GM18519 (cell line): ENCODE data around the gene APELA.
"Not testable (repeated sequence)": the region's sequence is repeated elsewhere in the genome, so short reads cannot be mapped to it uniquely, and the experiment has no call there.

Experiments
- ATAC-seq: cut with Tn5 transposase; IDR thresholded peaks from one replicate; pipeline ENCODE4 v1.9.1; 2021; ENCODE audit warnings: mild to moderate bottlenecking, moderate library complexity; ENCODE audit not compliant: unreplicated experiment, low FRiP score

APELA gene

GRCh38 chr4:164918956-164919355 is 42.0 kb downstream of the APELA start:
- no peak for ATAC-seq

DNA sequence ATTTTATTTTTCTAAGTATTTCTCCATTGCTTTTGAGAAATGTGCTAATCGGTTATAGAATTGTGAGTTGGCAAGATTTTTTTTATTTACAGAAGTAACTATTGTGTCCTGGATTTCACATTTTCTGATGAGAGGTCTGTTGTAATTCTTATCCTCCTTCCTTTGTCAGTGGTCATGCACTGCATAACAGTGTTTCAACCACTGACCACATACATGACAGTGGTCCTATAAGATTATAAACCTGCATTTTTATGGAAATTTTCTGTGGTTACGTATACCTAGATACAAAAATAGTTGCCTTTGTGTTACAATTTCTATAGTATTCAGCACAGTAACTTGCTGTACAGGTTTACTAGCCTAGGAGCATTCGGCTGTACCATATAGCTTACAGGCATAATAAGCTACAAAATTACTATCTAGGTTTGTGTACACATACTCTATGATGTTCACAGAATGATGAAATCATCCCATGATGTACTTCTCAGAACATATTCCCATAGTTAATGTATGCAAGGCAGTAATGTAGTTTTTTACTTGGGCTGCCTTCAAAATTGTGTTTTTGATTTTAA is 47.8 kb downstream of the APELA start:
- ATAC-seq, result no peak

DNA sequence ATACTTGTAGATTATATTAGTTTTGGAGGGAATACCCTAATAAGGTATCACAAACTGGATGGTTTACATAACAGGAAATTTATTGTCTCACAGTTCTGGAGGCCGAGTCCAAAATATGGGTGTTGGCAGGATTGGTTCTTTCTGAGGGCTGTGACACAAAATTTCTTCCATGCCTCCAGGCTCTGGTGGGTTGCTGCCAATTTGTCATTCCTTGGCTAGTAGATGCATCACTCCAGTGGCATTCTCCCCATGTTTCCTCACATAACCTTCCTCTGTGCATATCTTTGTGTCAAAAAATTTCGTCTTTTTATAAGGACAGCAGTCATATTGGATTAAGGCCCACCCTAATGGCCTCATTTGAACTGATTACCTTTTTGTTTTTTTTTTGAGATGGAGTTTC is 49.3 kb downstream of the APELA start:
- no peak for ATAC-seq

DNA sequence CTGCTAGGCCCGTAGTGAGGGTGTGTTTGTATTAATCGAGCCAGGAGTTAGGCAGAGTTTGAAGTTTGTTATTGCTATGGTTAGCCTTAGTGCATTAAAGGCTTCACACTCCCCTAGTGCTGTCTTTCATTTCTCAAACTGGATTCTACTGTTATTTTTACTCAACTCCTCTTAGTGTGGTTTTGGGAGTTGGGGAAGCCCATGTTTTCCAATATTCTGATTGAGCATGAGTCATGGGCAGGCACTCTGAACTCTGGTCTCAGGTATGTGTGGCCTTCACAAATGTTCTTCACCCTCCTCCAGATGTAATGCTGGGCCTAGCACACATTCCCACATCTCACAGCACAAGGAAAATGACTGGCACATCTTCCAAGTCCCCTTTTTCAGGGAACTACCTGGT is 50.1 kb downstream of the APELA start:
- ATAC-seq, result not testable (repeated sequence)

GRCh38 chr4:164930647-164931046 is 53.7 kb downstream of the APELA start:
- ATAC-seq, result no peak

- no peak for ATAC-seq
These were observed 54.8 kb downstream of the APELA start for GRCh38 chr4:164931551-164932324.

DNA sequence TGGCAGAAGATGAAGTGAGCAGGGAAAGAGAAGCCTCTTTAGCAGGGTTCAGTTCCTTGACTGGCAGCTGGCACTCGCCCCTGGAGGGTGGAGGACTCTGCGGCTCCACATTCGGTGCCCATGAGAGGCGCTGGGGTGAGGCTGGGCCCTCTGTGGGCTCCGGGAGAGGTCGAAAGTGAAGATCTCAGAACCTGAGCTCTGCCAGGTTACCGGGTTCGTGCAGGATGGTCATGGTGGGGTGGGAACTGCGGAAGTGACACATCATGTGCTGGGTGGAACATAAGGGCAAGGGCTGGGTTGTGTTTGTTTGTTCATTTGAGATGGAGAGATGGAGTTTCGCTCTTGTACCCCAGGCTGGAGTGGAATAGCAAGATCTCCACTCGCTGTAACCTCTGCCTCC is 56.3 kb downstream of the APELA start:
- ATAC-seq, result no peak

DNA sequence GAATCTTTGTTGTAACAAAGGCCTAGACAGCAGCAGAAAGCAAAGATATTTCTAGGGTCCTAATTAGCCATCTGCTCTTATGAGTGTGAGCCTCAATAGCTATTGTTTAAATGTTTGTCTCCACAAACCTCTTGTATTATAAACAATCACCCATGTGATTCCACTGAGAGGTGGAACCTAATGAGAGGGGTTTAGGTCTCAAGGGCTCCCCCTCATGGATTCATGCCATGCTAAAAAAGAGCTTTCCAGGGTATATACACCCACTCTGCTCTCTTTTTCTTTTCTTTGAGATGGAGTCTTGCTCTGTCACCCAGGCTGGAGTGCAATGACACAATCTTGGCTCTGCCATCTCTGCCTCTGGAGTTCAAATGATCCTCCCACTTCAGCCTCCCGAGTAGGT is 58.4 kb downstream of the APELA start:
- peak; percentile 58 for ATAC-seq

DNA sequence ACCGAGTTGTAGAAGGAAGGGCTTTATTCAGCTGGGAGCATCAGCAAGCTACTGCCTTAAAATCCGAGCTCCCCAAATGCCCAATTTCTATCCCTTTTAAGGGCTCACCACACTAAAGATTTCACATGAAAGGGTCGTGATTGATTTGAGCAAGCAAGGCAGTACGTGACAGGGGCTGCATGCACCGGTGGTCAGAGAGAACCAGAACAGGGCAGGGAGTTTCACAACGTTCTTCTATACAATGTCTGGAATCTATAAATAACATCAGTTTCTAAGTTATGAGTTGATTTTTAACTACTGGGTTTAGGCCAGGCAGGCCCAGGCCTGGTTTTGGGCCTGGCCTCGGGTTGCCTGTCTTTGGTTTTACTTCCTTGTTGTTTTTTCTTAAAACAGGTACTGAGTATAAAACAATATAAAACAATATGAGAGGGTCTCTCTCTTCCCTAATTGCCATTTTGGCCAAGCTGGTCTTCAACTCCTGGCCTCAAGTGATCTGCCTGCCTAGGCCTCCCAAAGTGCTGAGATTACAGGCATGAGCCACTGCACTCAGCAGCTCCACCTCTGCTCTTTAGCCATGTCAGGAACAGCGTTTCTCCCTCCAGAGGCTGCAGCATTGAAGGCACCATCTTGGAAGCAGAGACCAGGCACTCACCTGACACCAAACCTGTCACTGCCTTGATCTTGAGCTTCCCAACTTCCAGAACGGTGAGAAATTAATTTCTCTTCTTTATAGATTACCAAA is 59.1 kb downstream of the APELA start:
- peak; percentile 33 for ATAC-seq

DNA sequence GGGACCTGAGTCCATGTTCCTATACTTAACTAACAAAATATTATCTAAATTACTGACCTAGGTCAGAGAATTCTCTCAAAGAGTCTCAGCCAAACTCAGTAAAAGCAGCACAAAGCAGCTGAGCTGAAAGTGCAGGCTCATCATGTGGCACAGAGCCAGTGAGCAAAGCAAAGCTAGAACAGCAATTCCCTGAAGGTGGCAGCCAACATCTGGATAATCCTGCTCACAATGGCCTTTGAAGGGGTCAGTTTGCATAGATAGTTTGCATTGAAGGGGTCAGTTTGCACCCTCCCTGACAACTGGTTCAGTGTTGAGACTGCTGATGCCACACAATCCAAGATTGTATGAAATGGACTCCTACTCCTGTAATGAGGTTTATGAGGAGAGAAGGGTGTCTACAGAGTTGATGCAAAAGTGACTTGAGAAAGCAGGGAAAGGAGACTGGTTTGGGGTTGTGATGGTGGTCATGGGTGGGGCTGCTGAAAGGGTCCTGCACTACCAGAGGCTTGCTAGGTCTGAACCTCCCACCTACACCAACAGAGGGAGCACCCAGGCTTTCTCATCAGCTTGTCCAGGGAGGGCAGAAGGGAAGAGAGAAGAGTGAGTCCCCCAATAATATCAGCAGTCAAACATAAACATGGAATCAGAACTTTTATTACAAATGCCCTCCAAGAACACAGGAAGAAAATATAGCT is 60.7 kb downstream of the APELA start:
- ATAC-seq, result no peak

DNA sequence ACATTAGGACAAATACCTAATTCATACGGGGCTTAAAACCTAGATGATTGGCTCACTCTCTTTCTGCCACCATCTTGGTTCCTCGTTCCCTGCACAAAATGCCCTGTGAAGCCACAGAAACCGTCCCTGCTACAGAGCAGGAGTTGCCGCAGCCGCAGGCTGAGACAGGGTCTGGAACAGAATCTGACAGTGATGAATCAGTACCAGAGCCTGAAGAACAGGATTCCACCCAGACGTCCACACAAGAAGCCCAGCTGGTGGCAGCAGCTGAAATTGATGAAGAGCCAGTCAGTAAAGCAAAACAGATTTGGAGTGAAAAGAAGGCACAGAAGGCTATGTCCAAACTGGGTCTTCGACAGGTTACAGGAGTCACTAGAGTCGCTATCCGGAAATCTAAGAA is 66.2 kb downstream of the APELA start:
- ATAC-seq, result no peak

- ATAC-seq, result no peak
These were observed 68.2 kb downstream of the APELA start for GRCh38 chr4:164945146-164945545.

DNA sequence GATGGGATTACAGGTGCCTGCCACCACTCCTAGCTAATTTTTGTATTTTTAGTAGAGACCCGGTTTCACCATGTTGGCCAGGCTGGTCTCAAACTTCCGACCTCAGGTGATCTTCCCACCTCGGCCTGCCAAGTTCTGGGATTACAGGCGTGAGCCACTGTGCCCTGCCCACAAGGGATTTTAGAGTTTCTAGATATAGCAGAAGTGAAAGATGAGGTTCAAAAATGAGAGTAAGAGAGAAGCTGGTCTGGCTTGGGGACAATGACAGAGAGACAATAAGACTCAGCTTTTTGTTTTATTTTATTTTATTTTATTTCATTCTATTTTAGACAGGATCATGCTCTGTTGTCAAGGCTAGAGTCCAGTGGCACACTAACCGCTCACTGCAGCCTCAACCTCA is 69.8 kb downstream of the APELA start:
- ATAC-seq, result no peak
